M059J (cell line): Measurements from ENCODE around the gene LOC101059915.
"Not testable (repeated sequence)": the region's sequence is repeated elsewhere in the genome, so short reads cannot be mapped to it uniquely, and the experiment has no call there.

Source experiments
- DNase-seq: peaks from one replicate; pipeline ENCODE4 v3.0.0-alpha.2; 2012; ENCODE audit warnings: low read depth

Gene LOC101059915

DNA sequence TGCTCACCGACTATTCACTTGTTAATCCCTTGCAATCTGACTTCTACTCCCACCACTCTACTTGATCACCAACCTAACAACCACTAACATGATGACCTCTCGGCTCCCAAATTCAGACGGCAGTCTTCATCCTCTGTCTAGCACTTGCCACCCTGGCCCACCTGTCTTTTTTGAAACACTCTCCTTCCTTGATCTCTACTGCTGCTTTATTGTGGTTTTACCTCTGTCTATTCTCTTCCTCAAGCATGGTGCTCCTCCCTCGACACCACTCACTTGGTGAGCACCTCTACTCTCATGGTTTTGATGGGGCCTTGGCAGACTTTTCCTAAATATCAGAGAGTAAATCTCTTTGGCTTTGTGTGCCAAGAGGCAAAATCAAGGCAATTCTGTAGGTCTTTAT is 27.3 kb upstream of the LOC101059915 start:
- no peak for DNase-seq

DNA sequence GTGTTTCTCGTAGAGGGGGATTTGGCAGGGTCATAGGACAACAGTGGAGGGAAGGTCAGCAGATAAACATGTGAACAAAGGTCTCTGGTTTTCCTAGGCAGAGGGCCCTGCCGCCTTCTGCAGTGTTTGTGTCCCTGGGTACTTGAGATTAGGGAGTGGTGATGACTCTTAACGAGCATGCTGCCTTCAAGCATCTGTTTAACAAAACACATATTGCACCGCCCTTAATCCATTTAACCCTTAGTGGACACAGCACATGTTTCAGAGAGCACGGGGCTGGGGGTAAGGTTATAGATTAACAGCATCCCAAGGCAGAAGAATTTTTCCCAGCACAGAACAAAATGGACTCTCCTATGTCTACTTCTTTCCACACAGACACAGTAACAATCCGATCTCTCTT is 22.9 kb upstream of the LOC101059915 start:
- not testable (repeated sequence) for DNase-seq

DNA sequence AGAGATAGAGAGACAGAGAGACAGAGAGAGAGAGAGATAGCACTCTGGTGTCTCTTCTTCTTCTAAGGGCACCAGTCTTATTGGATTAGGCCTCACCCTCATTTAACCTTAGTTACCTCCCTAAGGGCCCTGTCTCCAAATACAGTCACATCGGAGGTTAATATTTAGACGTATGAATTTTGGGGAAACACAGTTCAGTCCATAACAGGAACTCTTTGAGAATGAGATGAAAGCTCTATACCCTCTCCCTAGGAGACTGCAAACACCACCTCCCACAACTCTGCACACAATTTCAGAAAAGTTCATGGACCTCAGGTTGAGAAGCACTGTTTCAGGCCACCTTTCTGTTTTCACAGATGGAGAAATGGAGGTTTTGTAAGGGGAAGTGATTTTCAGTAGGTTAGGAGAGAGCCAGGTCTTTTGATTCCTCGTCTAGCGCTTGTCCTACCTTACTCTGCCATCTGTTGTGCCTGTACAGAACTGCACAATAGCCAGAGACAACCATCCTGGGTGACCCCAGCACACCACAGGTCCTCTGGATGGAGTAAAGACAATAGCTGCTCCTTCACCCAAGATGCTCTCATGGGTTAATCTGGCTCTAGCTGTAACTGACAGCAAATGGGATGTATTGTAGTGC is 16.9 kb upstream of the LOC101059915 start:
- DNase-seq: peak; percentile 35

DNA sequence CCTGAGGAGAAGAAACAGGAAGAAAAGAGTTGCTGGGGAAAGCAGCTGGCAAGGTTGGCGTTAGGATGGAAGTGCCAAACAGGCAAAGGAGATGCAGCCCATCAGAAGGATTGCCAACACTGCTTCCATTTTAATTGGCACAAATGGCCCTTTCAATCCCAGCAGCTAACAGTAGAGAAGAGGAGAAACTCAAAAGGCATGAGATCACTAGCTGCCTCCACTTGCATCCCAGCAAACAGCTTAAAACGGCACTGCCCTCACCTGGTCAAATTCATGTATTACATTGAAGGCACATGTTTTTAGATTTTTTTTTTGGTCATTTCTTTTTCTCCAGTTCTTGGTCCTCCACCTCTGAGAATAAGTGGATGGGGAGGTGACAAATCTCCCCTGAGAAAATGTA is 14.9 kb upstream of the LOC101059915 start:
- DNase-seq: peak; percentile 60

DNA sequence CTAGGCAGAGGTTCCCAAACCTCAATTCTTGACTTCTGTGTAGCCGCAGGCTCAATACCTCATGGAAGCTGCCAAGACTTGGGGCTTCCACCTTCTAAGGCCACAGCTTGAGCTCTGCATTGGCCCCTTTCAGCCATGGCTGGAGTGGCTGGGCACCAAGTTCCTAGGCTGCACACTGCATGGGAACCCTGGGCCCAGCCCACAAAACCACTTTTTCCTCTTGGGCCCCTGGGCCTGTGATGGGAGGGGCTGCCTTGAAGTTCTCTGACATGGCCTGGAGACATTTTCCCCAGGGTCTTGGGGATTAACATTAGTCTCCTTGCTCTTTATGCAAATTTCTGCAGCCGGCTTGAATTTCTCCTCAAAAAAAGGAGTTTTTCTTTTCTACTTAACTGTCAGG is 14.0 kb upstream of the LOC101059915 start:
- DNase-seq: no peak

DNA sequence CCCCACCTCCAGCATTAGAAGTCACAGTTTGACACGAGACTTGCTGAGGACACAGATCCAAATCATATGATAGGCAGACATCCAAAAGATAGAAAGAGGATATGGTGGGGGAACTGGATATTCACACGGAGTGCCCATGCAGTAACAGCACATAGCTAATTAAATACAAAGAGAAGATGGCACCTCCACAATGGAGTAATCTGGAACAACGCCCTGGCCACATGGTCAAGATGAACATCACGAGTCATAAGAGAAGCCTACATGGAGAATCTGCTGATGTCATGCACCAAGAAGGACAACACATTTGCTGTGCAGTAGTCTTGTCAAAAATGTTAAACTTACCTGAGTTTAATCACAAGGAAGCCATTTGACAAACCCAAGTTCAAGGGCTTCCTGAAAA is 10.1 kb upstream of the LOC101059915 start:
- no peak for DNase-seq

DNA sequence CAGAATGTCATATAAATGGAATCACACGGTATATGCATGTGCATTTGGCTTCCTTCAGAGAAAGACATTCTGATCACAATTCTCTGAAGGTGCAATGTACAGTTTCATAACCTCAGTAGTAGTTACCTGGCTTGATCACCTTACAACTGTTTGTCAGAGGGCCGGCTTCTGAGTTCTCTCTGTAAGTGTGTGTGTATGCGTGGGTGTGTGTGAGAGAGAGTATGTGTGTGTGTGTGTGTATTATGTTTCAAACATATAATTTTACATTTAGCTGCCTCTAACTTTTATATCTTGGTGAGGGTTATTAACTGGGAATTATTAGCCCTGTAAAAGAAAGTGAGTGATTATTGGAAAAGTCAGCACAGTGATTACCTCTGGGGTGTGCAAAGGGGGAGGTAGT is 8.0 kb upstream of the LOC101059915 start:
- DNase-seq: no peak

DNA sequence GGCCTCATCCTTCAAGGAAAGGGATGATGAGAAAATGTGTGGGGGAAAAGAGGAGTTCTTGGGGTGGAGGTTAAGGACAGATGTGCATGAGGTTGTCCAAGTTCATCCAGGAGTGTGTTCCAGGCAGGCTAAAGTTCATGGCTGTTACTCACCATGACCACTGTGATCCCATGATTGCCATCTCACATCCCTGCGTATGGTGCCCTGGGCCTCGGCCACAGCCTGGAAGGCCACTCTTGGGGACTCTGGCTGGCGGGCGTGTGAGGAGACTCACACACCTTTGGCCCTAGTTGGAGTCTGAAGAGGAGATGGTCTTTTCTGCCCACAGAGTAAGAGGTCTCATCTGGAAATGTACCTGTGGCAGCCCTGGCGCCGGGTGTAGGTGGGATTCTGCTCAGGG is 7.4 kb upstream of the LOC101059915 start:
- no peak for DNase-seq

DNA sequence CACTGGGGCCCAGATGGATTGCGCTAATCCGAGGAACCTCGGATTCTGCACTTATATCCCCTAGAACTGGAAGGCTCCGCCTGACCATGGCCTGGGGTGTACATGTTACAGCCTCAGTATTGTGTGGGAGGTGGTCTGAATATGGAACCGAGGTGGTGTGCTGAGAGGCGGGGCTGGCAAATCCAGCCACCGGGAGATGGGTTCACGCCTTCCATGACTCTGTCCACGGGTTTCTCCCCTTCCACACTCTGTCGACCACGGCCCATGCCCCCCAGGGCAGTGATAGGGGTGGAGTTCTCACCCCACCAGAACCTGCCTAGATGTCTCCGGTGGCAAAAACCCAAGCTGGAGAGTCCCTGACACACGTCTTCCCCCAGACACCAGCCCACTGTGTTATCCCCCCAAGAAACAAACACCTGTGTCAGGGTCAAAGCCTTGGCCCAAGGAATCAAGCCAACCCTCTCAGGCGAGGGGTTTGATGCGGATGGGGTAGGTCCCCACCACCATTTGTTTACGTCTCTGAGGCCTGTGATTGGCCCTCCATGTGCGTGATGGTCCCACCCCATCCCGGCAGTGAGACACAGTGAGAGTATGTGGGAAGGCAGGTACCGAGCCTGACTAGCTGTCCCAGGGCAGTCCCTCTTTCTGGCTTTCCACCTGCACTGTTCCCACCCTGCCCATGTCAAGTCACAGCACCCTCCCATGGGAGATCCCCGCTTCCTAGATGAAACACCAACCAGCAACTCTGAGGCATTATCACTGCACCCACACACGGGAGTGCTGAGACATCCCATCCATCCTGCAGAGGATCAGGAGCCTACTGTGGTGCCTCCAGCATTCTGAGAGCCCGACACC is 6.6 kb upstream of the LOC101059915 start:
- DNase-seq: no peak

DNA sequence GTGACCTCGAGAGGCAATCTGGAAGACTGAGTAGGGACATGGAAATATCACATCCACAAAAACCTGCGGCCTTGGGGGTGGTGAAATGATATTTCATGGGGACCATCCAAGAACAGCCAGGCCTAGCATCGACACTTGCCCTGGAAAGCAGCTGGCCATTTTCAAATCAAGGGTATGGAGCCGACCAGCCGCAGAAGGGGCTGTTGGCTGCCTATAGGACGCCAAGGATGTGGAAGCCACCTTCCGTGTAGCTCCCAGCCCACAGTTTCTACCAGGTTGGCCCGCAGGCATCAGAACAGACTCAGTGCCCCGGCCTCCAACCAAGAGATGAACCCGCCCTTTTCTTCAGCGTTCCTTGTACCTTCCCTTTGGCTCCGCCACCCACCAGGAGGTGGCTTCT is 5.4 kb upstream of the LOC101059915 start:
- DNase-seq: no peak

DNA sequence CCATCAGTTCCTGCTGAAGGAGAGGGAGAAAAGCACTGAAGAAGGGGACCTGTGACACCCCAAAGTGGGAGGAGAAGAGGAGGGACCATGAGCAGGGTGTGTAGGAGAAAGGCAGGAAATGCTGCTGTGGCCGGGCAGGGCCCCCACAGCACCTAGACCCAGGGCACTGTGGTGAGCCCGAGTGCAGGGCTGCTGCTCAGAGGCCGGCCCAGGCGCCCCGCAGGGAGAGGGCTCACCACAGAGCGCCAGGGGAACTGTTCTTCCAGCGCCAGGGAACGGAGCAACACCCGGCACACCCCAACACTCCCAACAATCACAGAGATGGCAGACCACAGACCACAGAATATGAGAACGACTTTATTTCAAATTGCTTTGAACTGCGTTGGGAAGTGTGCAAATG is 4.7 kb upstream of the LOC101059915 start:
- peak; percentile 14 for DNase-seq

DNA sequence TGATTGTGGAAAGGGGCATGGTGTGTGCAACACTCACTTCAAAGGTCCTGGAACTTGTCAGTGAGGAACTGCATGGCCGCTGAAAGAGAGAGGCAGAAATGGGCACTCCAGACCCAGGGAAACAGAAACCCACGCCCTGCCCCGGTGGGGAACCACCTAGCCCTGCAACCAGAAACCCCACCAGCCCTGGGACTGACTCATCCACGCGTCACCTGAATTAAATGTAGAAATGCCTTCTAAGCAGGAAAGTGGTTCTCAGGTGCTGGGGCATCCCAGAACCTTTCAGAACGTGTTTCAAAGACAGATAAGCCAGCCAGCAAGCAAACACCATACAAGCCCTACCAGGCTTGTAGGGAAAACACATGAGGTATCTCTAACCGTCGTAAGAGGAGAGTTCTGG is 4.1 kb upstream of the LOC101059915 start:
- DNase-seq: peak; percentile 24

DNA sequence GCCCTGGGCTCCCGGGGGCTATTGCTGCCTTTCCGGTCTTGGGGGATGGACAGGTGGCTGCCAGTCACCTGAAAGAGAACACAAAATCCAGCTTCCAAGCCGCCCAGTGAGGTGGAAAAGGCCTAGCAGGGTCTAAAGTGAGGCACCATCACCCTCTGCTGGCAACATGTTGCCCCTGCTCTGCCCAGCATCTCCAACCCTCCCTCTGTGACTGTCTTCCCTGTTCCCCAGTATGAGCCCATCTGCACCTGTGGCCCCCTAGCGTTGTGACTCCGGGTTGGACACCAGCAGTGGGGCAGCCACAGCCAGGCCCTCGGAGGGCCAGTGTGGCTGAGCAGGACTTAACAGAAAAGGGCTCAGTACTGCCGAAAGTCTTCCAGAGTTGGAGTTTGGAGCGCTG is 3.1 kb upstream of the LOC101059915 start:
- peak; percentile 38 for DNase-seq

DNA sequence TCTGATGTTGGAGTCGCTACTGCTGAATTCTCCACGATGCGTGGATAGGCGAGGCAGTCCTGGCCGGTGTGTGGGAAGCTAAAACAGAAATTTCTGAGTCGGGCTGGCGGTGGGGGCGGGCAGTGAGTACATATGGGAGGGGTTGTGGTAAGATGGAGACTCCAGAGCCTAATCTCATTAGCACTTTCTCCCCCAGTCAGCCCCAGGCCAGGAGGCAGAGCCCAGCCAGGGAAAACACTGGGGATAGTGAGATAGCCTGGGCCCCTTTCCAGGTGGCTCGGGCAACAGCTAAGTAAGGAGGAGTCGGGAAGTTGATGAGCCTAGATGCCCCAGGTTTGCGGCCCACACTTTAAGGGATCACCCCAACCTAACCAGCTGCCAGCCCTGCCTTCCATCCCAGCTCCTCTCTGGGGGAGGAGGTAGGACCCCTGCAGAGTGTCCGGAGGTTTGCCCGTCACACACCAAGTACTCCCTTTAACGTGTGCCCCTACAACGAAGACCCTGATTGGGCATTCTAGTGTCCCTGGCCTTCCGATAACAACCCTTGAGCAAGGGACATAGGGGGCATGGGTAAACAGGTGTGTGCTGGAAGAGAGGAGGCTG is 2.4 kb upstream of the LOC101059915 start:
- DNase-seq: no peak

DNA sequence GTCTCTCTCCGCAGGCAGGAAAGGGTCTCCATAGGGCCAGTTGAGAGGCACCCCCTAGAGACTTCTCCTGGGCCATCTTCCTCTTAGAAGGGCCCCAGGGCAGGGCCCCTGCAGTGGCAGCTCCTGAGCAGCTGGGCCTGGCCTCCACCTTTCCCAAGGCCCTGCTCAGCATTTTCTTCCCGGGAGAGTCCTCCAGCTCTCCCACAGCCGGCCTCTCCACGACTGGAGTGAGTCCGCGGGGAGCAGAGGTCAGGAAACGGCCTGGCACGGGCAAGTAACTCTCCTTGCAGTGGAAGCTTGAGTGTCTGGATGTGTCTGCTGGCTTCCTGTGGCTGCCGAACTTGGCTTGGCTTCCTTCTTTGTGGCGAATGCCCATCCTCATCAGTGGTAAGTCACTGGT is 1.6 kb upstream of the LOC101059915 start:
- DNase-seq: no peak

DNA sequence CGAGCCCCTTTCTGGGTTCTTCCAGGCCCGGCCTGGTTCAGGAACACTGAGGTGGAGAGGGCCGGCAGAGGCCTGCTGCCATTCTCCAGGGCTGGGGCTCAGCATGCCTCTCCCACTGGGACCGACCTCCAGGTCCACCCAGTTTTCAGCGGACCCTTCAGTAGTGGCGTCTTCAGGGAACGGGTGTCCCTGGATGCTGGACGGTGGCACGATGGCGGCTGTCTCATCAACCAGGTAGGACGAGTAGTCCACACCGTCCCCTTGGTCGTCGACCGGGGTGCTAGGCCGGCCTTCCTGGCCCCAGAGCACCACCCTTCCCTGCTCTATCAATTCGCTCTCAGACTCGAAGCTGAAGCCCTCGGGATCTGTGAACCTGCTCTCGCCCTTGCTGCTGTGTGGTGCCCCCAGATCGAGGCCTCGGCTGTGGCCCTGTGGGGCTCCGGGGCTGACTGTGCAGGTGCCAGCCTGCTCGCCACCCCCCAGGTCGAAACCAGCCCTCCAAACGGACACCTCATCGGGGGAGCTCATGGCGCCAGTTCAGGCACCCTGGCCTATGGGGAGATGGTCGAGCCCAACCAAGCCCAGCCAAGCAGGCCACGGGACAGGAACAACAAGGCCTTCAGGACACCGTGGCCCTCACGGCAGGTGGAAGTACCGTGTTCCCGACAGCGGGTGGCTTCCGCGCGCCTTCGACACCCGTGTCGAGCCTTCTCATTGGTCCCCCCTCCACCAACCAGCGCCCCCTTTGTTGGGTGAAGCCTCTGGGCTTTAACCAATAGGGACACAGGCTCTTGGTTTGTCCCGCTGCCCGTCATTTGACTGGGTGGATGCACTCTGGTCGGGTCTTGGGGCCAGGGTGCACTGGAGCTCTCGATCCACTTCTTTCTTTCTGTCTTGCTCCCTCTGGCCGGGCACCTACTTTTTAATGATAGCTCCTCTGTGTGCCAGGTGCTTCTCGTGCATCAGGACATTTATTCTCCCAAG is 814 bp upstream of the LOC101059915 start:
- DNase-seq: no peak

DNA sequence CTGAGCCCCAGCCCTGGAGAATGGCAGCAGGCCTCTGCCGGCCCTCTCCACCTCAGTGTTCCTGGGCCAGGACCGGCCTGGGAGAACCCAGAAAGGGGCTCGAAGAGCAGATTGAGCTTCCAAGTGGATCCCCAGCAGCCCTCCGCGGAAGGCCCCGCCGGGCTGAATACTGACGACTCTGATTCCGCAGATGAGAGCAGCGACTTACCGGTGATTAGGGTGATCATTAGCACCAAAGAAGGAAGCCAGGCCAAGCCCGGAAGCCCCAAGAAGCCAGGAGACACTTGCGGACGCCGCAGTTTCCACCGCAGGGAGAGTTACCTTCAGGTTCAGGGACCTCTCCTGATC is 876 bp downstream of the LOC101059915 start:
- no peak for DNase-seq

DNA sequence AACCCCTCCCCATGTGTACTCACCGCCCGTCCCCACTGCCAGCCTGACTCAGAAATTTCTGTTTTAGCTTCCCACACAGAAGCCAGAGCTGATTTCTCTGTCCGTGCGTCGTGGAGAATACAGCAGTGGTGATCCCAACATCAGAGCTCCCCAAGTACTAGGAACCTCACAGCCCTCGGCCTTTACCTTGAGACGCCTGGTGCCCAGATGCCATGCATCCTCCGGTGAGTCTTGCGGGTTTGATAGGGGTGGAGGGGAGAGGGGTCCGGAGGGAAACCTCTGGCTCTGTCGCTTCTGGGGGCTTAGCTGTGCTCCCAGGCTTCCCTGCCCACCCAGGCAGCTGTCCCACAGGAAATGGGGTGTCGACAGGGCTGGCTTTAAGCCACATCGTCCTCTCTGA is 2.1 kb downstream of the LOC101059915 start:
- no peak for DNase-seq

DNA sequence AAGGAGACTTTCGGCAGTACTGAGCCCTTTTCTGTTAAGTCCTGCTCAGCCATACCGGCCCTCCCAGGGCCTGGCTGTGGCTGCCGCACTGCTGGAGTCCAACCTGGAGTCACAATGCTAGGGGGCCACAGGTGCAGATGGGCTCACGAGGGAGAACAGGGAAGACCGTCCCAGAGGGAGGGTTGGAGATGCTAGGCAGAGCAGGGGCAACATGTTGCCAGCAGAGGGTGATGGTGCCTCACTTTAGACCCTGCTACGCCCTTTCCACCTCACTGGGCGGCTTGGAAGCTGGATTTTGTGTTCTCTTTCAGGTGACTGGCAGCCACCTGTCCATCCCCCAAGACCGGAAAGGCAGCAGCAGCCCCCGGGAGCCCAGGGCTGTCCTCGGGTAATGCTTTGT is 2.6 kb downstream of the LOC101059915 start:
- peak; percentile 27 for DNase-seq

DNA sequence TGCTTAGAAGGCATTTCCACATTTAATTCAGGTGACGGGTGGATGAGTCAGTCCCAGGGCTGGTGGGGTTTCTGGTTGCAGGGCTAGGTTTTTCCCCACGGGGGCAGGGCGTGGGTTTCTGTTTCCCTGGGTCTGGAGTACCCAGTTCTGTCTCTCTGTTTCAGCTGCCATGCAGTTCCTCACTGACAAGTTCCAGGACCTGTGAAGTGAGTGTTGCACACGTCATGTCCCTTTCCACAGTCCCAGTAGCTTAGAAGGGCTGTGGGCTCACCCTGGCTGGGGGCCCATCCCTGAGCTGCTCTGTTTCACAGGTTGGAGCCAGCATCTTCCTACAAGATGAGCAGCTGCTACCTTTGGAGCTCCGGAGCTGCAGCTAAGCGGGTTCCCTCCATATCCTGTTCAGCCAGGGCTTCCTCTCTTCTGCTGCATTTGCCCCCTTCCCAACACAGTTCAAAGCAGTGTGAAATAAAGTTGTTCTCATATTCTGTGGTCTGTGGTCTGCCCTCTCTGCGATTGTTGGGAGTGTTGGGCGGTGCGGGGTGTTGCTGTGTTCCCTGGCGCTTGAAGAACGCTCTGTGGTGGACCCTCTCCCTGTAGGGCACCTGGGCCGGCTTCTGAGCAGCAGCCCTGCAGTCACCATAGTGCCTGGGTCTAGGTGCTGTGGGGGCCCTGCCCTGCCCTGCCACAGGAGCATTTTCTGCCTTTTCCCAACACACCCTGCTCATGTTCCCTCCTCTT is 3.9 kb downstream of the LOC101059915 start:
- DNase-seq: no peak

DNA sequence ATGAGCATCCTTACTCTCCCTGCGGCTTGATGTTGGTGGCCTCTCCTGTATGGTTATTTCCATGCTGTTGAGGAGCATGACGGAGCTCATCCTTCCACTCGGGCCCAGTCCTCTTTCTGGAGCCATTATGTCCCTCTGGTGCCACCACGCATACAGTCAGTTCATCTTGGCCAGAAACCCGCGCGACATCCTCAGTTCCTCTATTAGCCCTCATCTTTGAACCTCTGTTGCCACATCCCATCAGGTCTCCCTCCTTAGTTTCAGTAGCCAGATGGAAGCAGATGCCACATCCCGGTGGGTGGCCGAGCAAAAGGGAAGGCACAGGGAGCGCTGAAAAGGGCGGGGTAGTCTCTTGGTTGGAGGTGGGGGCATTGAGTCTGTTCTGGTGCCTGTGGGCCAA is 4.6 kb downstream of the LOC101059915 start:
- DNase-seq: no peak
